D721Med (cell line): Measurements from ENCODE around the gene EFCAB11.

Experiments used
- DNase-seq: peaks from one replicate; pipeline ENCODE4 v3.0.0; 2011; ENCODE audit warnings: low spot score; ENCODE audit not compliant: insufficient read length
- FAIRE-seq: peaks from 2 replicates; lab custom pipeline; 2011; peaks lifted over from hg19 to GRCh38; lab: Jason Lieb, UNC
- CTCF ChIP-seq: IDR thresholded peaks from 2 replicates; pipeline ENCODE4 v1.5.1; 2012; ENCODE audit warnings: mild to moderate bottlenecking, control low read depth; ENCODE audit not compliant: insufficient read depth; ENCODE audit errors: missing control alignments

The EFCAB11 gene

GRCh38 chr14:89954070-89955021, at the start of gene EFCAB11:
TSS of gene EFCAB11 (minus strand) at chr14:89954730. CDS start at chr14:89954660, 70 bp downstream.
- no peak for TF ChIP-seq CTCF
- peak; percentile 55 for DNase-seq
- FAIRE-seq: peak; percentile 68

GRCh38 chr14:90003526-90004307, 49.2 kb upstream of the EFCAB11 start:
- no peak for FAIRE-seq
- no peak for DNase-seq
- TF ChIP-seq CTCF: no peak

GRCh38 chr14:90000935-90001334, 46.4 kb upstream of the EFCAB11 start:
- no peak for TF ChIP-seq CTCF
- FAIRE-seq: no peak

GRCh38 chr14:89996963-89997362, 42.4 kb upstream of the EFCAB11 start:
- TF ChIP-seq CTCF: no peak
- FAIRE-seq: no peak

More at GRCh38 chr14:90000935-90001334, 46.4 kb upstream of the EFCAB11 start:
- no peak for DNase-seq

GRCh38 chr14:89992273-89992672, 37.7 kb upstream of the EFCAB11 start:
- no peak for FAIRE-seq
- DNase-seq: no peak
- TF ChIP-seq CTCF: no peak

More at GRCh38 chr14:89996963-89997362, 42.4 kb upstream of the EFCAB11 start:
- DNase-seq: no peak

GRCh38 chr14:89990623-89991275, 36.2 kb upstream of the EFCAB11 start:
- DNase-seq: no peak
- TF ChIP-seq CTCF: no peak
- no peak for FAIRE-seq
